ENCODE measurements around the gene IL12A.

IL12A gene

GRCh38 chr3:160044121-160044520 lies 55.5 kb downstream of the IL12A start:
- DNase-seq (ENCODE audit: low read depth) = no peak
- no peak for TF ChIP-seq CTCF (IDR thresholded peaks at IDR 0.05; ENCODE audit: insufficient read depth, low read depth, low read length, missing control alignments)
- no peak overlapping the region for H3K4me3 ChIP-seq (ENCODE audit: low read depth, low read length)

Data from GM12865 (cell line).